ENCODE measurements around the gene SHISA5.

The SHISA5 gene

GRCh38 chr3:48459773-48460516 is 44.0 kb downstream of the SHISA5 start:
- no peak for DNase-seq (ENCODE audit: low read depth)

- DNase-seq (ENCODE audit: low read depth) = no peak
Measured at GRCh38 chr3:48459331-48459730, 44.6 kb downstream of the SHISA5 start.

- no peak for DNase-seq (ENCODE audit: low read depth)
Measured at GRCh38 chr3:48456456-48456855, 47.5 kb downstream of the SHISA5 start.

GRCh38 chr3:48451270-48451669 is 52.7 kb downstream of the SHISA5 start:
- no peak for DNase-seq (ENCODE audit: low read depth)

DNA sequence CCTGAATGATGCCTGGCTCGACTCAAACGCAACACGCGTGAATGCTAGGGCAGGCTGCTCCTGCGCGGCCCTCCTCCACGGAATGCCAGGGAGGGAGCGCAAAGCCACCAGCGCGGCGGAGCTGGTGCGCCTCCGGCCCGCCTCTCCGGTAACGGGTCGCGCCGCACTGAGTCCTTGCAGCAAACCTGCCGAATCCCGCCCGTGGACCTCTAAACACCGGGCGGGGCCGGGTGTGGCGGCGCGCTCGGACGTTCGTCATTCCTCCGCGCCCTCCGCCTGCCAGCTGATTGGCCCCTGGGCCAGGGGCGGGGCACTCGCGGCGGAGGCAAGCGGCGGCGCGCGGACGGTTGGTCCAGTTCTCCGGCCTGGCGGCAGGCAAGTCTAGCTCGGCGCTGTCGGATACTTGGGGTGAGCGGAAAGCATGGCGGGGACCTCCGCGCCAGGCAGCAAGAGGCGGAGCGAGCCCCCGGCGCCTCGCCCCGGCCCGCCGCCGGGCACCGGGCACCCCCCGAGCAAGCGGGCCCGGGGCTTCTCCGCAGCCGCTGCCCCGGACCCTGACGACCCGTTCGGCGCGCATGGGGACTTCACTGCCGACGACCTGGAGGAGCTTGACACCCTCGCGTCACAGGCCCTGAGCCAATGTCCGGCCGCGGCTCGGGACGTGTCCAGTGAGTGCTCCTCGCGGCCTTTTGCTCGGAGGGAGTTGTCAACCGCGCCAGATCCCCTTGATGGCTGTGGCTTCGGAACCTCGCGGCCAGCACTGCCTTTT is 57.4 kb downstream of the SHISA5 start, which contains the start of gene ATRIP:
Gene ATRIP (plus strand): TSS at position 313 of the 769 bp plus-strand sequence. CDS start 109 bp downstream, at position 422.
- DNase-seq (ENCODE audit: low read depth) = peak; percentile 75

GRCh38 chr3:48446043-48446424 is 57.9 kb downstream of the SHISA5 start:
- DNase-seq (ENCODE audit: low read depth) = no peak

- no peak for DNase-seq (ENCODE audit: low read depth)
Measured at GRCh38 chr3:48445277-48445882, 58.6 kb downstream of the SHISA5 start.

DNA sequence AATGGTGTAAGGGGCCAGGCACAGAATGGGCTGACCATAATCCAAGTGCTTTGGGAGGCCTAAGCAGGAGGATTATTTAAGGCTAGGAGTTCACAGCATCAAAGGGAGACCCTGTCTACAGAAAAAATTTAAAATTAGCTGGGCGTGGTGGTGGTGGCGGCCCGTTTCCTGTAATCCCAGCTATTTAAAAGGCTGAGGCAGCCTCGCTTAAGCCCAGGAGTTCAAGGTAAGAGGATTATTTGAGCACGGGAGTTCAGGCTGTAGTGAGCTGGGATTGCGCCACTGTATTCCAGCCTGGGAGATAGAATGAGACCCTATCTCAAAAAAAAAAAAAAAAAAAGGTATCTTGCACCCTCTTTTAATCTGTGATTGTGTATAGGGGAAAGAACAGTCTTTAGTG is 62.0 kb downstream of the SHISA5 start:
- no peak for DNase-seq (ENCODE audit: low read depth)

DNA sequence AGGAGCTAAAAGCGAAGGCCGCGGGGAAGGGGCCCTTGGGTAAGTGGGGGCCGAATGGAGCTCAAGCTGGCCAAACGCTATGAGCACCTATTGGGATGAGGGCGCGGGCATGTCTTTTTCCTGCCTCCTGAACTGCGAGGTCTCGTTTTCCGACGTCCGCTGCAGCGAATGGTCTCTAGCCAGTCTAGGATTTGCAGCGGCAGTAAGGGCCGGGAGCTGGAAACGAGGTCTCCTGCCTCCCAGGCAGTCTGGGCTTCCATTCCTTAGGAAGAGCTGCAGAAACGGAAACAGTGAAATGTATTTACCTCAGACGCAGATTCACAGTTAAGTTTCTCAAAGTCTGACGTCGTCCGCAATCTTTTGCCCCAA is 63.4 kb downstream of the SHISA5 start:
- no peak for DNase-seq (ENCODE audit: low read depth)

GRCh38 chr3:48439820-48440589 is 64.0 kb downstream of the SHISA5 start, which contains the start of the genes CCDC51 and TMA7:
CCDC51 (minus strand) TSS chr3:48440119; CDS start chr3:48435128, 4,991 bp downstream.
TMA7 (plus strand) TSS chr3:48440257; CDS start chr3:48440297, 40 bp downstream.
- peak; percentile 98 for DNase-seq (ENCODE audit: low read depth)

DNA sequence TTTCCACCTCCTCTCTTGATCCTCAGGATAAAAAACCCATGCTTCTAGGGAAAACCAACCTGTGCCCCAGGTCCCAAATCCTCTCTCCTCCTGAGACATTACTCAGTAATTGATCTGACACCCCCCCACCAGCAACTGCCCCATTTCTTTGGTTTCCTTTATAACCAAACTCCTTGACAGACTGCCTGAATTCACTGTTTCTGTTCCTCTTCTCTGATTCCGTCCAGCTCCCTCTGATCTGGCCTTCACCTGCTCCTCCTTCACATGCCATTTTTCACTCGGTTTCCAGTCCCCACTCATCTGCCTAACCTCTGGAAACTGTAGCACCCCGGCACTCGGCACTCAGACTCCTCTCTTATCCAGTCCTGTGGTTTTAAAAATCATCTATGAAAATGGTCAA is 66.2 kb downstream of the SHISA5 start:
- no peak for DNase-seq (ENCODE audit: low read depth)

DNA sequence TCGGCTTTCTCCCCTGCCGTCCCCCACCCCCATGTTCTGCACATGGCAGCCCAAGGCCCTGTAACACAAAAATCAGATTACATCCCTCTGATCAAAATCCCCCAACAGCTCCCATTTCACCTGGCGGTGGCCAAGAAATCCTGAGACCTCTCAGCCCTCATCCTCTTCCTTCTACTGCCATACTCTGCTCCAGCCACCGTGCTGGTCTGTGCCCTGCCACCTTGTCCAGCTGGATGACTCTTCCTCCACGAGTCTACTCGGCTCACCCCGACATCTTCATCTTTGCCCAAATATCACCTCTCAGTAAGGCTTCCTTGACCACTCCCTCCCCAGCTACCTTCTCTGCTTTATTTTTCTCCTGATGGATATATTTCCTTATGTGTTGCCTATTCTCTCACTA is 67.1 kb downstream of the SHISA5 start:
- no peak for DNase-seq (ENCODE audit: low read depth)

DNA sequence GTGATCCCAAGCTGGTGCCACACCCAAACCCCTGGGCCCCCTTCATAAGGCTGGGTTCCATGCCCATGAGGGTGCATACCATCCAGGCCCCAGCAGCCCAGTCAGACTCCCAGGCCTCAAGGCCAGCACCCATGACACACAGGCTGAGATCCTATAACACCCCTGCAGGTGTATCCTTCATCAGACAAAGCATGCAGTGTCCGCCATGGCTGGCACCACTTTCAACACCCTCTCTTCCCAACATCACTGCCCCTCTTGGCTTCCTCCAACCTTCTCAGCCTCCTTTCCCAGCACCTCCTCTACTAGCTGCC is 67.5 kb downstream of the SHISA5 start:
- no peak for DNase-seq (ENCODE audit: low read depth)

- peak; percentile 83 for DNase-seq (ENCODE audit: low read depth)
Measured at GRCh38 chr3:48435774-48436476, 68.0 kb downstream of the SHISA5 start.

DNA sequence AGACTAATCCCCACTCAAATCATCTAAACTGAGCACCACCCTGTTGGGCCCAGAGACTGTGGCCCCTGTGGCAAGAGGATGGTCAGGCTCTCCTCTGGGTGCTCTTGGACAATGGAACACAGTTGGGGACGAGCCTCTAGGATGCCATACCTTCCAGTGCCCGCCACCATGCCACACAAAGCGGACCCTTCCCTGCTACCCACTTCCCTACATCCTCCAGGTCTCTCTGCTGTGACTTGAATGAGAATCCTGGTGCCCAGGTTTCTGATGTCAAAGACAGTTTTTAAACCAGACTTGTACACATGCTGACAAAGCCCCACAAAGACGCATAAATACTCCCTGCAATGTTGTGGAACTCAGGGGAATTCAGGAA is 68.8 kb downstream of the SHISA5 start:
- no peak for DNase-seq (ENCODE audit: low read depth)

DNA sequence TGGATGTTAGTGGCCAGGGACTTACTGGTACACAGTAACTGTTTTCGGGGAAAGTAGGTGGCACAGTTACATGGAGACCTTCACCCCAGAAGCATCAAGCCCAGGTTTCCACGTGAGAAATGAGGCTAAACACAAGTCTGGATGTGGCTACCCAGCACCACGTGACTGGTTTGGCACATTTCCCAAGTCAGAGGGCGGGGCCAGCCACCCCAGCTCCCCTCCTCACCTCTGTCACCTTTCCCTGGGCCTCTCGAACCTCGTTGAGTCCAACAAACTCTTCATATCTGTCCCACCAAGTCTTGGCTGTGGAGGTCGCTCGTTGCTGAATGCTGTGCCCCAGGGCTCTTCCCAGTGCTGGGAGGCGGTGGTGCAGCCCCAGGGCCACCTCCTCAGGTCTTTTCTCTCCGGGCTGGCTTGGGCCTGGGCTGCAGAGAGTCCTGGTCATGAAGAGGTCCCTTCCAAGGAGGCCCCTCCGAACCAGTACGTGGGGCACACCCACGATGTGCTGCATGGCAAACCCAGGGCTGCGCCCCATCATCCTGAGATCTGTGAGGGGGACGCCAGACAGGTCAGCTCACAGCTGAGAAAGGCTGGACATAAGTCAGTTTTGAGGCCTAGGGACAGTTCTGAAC is 69.3 kb downstream of the SHISA5 start:
- no peak for DNase-seq (ENCODE audit: low read depth)

GRCh38 chr3:48433472-48434118 is 70.4 kb downstream of the SHISA5 start:
- DNase-seq (ENCODE audit: low read depth) = no peak

DNA sequence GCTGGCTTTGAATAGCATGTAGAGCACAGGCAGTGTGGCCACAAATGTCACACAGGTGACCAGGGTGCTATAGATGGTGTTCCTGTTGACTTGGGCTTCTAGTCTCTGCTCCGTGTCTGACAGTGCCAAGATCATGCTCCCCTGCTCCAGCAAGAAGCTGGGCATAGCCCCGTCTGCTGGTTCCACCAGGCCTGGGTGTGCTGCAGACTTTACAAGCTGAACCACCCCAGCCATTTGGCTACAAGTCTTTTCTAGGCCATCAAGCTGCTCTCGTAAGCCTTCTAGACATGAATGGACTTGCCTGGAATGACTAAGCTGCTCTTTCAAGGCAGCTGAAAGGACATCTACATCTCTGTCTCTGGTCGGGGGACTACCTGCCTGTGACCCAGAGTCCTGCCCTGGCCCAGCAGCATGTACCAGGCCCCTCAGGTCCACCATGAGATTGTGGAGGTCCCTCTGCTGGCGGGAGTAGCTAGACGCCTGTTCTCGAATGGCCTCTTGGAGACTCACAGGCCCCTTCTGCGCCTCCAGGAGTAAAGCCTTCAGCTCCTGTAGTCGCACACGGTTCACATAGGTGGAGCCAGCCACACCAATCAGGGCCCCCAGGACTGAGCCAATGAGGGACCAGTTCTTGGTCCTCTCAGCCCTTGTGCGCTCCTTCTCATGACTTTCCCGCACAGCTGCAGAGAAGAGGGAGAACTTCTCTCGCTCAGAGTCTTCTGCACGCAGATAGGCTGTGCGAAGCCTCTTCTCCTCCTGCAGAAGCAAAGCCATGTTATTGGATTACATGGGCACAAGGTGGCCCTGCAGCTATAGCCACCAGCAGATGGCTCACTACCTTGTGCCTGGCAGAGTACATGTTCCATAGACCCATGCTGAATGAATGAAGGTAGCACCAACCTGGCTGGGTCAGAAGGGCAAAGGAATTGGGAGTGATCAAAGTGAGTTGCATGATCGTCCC is 71.3 kb downstream of the SHISA5 start:
- DNase-seq (ENCODE audit: low read depth) = no peak

DNA sequence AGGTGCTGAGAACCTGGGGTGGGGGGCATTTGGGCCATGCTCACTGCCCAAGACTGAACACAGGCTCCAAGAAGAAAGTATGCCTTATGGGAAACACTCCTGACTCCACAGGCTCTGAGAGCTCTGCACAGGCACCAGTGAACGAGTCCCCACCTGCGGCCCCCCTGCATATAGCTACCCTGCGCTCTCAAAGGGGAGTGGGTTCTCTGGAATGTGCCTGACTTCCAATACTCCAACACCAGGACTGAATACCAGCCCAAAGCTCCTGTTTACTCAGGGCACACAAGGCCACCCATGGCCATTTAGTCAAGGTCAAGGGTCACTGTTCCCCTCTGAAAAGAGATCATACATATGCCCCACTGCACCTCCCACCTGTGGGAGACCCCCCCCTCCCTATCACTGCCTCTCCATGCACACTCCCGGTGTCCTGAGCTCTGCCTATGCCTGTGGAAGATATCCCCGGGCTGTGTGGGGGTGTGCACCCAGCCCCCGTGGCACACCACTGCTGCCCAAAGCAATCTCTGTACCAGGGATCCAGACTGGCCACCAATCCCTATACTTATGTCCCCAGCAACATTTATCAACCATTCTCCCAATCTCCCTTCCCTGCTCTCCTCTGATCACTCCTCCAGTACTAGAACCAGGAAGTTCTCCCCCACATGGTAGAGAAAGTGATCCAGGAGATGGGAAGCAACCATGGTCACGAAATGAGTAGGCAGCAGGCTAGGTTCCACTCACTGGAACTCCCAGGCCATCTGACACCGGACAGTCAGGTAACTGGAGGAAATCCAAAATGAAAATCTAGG is 72.5 kb downstream of the SHISA5 start:
- DNase-seq (ENCODE audit: low read depth) = no peak
